ENCODE data around the gene NRXN3. TPM values are rescaled to one million over a fixed set of nuclear protein-coding genes. Genes with fewer than 3 reads are reported as not detected.

The NRXN3 gene
- total RNA-seq, 1 donor from 2014 or later, result 19.8 TPM

- Mint-ChIP-seq H3K9me3 (peaks cover 18% of the 10 kb centered on the region), H3K36me3 (no peaks in the 10 kb centered on the region), H3K27ac (no peak overlapping the region), H3K4me1 (ENCODE audit: unreplicated experiment) (peaks cover 13% of the 10 kb centered on the region), H3K27me3 (no peaks in the 10 kb centered on the region), H3K4me3 (no peak overlapping the region)
- no peak for DNase-seq (ENCODE audit: extremely low spot score, unreplicated experiment)
- TF ChIP-seq CTCF (conservative IDR thresholded peaks at IDR 0.05), result no peak
Observed at GRCh38 chr14:79899610-79900009, 1729.4 kb downstream of the NRXN3 start.

GRCh38 chr14:79904497-79904896 is 1734.3 kb downstream of the NRXN3 start:
- no peak overlapping the region for H3K4me3 Mint-ChIP-seq
- DNase-seq (ENCODE audit: extremely low spot score, unreplicated experiment), result no peak
- H3K4me1 Mint-ChIP-seq (ENCODE audit: unreplicated experiment), result peaks cover 5% of the 10 kb centered on the region
- no peak overlapping the region for H3K27ac Mint-ChIP-seq
- no peaks in the 10 kb centered on the region for H3K36me3 Mint-ChIP-seq
- H3K27me3 Mint-ChIP-seq, result no peaks in the 10 kb centered on the region
- TF ChIP-seq CTCF (conservative IDR thresholded peaks at IDR 0.05), result no peak
- peaks cover 6% of the 10 kb centered on the region for H3K9me3 Mint-ChIP-seq

GRCh38 chr14:79906994-79907393 is 1736.8 kb downstream of the NRXN3 start:
- no peak overlapping the region for H3K4me3 Mint-ChIP-seq
- H3K9me3 Mint-ChIP-seq, result no peaks in the 10 kb centered on the region
- DNase-seq (ENCODE audit: extremely low spot score, unreplicated experiment), result no peak
- no peaks in the 10 kb centered on the region for H3K27me3 Mint-ChIP-seq
- H3K4me1 Mint-ChIP-seq (ENCODE audit: unreplicated experiment), result no peaks in the 10 kb centered on the region
- H3K36me3 Mint-ChIP-seq, result no peaks in the 10 kb centered on the region
- TF ChIP-seq CTCF (conservative IDR thresholded peaks at IDR 0.05), result no peak
- H3K27ac Mint-ChIP-seq, result no peak overlapping the region

- TF ChIP-seq CTCF (conservative IDR thresholded peaks at IDR 0.05), result no peak
- Mint-ChIP-seq H3K27ac (no peak overlapping the region), H3K9me3 (no peaks in the 10 kb centered on the region)
Observed at GRCh38 chr14:79910086-79910485, 1739.9 kb downstream of the NRXN3 start.

GRCh38 chr14:79911744-79912143 is 1741.6 kb downstream of the NRXN3 start:
- Mint-ChIP-seq H3K27ac (no peak overlapping the region), H3K4me1 (ENCODE audit: unreplicated experiment) (no peaks in the 10 kb centered on the region), H3K27me3 (no peaks in the 10 kb centered on the region), H3K36me3 (no peaks in the 10 kb centered on the region), H3K9me3 (no peaks in the 10 kb centered on the region), H3K4me3 (no peak overlapping the region)
- DNase-seq (ENCODE audit: extremely low spot score, unreplicated experiment), result no peak
- TF ChIP-seq CTCF (conservative IDR thresholded peaks at IDR 0.05), result no peak

More at GRCh38 chr14:79910086-79910485, 1739.9 kb downstream of the NRXN3 start:
- Mint-ChIP-seq H3K36me3 (no peaks in the 10 kb centered on the region), H3K4me3 (no peak overlapping the region), H3K27me3 (no peaks in the 10 kb centered on the region), H3K4me1 (ENCODE audit: unreplicated experiment) (no peaks in the 10 kb centered on the region)
- DNase-seq (ENCODE audit: extremely low spot score, unreplicated experiment), result no peak

GRCh38 chr14:79914595-79914994 is 1744.4 kb downstream of the NRXN3 start:
- no peak for TF ChIP-seq CTCF (conservative IDR thresholded peaks at IDR 0.05)
- Mint-ChIP-seq H3K27me3 (no peaks in the 10 kb centered on the region), H3K4me3 (no peak overlapping the region), H3K27ac (no peak overlapping the region), H3K36me3 (no peaks in the 10 kb centered on the region), H3K9me3 (no peaks in the 10 kb centered on the region), H3K4me1 (ENCODE audit: unreplicated experiment) (peaks cover 3% of the 10 kb centered on the region)
- no peak for DNase-seq (ENCODE audit: extremely low spot score, unreplicated experiment)
